Prostate gland (tissue), 2 donors: ENCODE data around the gene POTEB3.
"Not testable (repeated sequence)": the region's sequence is repeated elsewhere in the genome, so short reads cannot be mapped to it uniquely, and the experiment has no call there.

Experiments
- CTCF ChIP-seq, 4 experiments: fragments of 200-600 bp in 2 of 4; fragments of 450-650 bp in 2 of 4; sonication (generic) in 2 of 4; IDR thresholded peaks; 1 replicate in 3 of 4; 2 replicates in 1 of 4; pipeline ENCODE4 v1.5.1; 2016 to 2019; ENCODE audit warnings: antibody characterized with exemption in 4 of 4, mild to moderate bottlenecking in 2 of 4, moderate library complexity in 2 of 4
- POLR2AphosphoS5 ChIP-seq: sonication (generic); formaldehyde crosslinking; IDR thresholded peaks from one replicate; pipeline ENCODE4 v1.6.1; 2017; ENCODE audit warnings: antibody characterized with exemption

- TF ChIP-seq CTCF (IDR thresholded peaks at IDR 0.05); POLR2AphosphoS5: not testable (repeated sequence)
These were observed 54.3 kb downstream of the POTEB3 start for GRCh38 chr15:21385961-21386360.
